Loucy (cell line): ENCODE data around the gene NEIL3.

Experiments used
- H2AFZ ChIP-seq: fragments of 200-600 bp; sonication (generic); 2 replicates; pipeline ENCODE4 v1.6.0; 2016; ENCODE audit warnings: antibody characterized with exemption, mild to moderate bottlenecking, low read length, moderate library complexity
- H3F3A ChIP-seq: fragments of 200-600 bp; 2 replicates; pipeline ENCODE4 v1.6.0; 2016; ENCODE audit warnings: antibody characterized with exemption, low read depth, mild to moderate bottlenecking
- H3K27me3 ChIP-seq: fragments of 200-600 bp; sonication (generic); 2 replicates; pipeline ENCODE4 v1.6.1; 2014; ENCODE audit warnings: low read length, mild to moderate bottlenecking; ENCODE audit not compliant: insufficient read depth, poor library complexity, severe bottlenecking
- H3K36me3 ChIP-seq: fragments of 200-600 bp; sonication (generic); 2 replicates; pipeline ENCODE4 v1.6.1; 2016; ENCODE audit warnings: low read length; ENCODE audit not compliant: insufficient read depth
- H3K4me1 ChIP-seq: fragments of 200-600 bp; sonication (generic); 2 replicates; pipeline ENCODE4 v1.5.1; 2014; ENCODE audit warnings: low read length, mild to moderate bottlenecking; ENCODE audit not compliant: insufficient read depth, poor library complexity, severe bottlenecking
- H3K4me2 ChIP-seq: fragments of 200-600 bp; sonication (generic); 2 replicates; pipeline ENCODE4 v1.6.0; 2014; ENCODE audit warnings: antibody characterized with exemption, low read length, low read depth, mild to moderate bottlenecking; ENCODE audit not compliant: poor library complexity, severe bottlenecking
- H3K4me3 ChIP-seq: fragments of 200-600 bp; sonication (generic); 2 replicates; pipeline ENCODE4 v1.5.1; 2014; ENCODE audit warnings: low read length, mild to moderate bottlenecking, mixed read lengths; ENCODE audit not compliant: poor library complexity, severe bottlenecking
- H3K79me2 ChIP-seq: fragments of 200-600 bp; sonication (generic); 2 replicates; pipeline ENCODE4 v1.6.1; 2014; ENCODE audit warnings: low read length; ENCODE audit not compliant: insufficient read depth
- H3K9ac ChIP-seq: fragments of 200-600 bp; sonication (generic); 2 replicates; pipeline ENCODE4 v1.6.0; 2014; ENCODE audit warnings: mild to moderate bottlenecking, low read depth, low read length, moderate library complexity; ENCODE audit not compliant: poor library complexity, severe bottlenecking
- H3K9me2 ChIP-seq: fragments of 200-600 bp; sonication (generic); replicated peaks from 2 replicates; pipeline ENCODE4 v1.6.1; 2016; ENCODE audit warnings: low read depth, low read length, mixed read lengths
- H3K9me3 ChIP-seq: fragments of 200-600 bp; sonication (generic); 2 replicates; pipeline ENCODE4 v1.6.1; 2014; ENCODE audit warnings: mild to moderate bottlenecking, antibody characterized with exemption, low read length, low read depth; ENCODE audit not compliant: insufficient read depth
- H4K20me1 ChIP-seq: fragments of 200-600 bp; sonication (generic); 2 replicates; pipeline ENCODE4 v1.6.0; 2014; ENCODE audit warnings: antibody characterized with exemption, low read length, mild to moderate bottlenecking; ENCODE audit not compliant: insufficient read depth, poor library complexity, severe bottlenecking
- CTCF ChIP-seq: fragments of 200-600 bp; sonication (generic); conservative IDR thresholded peaks from 2 replicates; pipeline ENCODE4 v1.5.1; 2014; ENCODE audit warnings: mild to moderate bottlenecking, antibody characterized with exemption, low read length
- EZH2phosphoT487 ChIP-seq: fragments of 200-600 bp; IDR thresholded peaks from 2 replicates; pipeline ENCODE4 v1.6.1; 2018; ENCODE audit warnings: antibody characterized with exemption, mild to moderate bottlenecking, moderate library complexity, borderline replicate concordance

Gene NEIL3

GRCh38 chr4:177384856-177385397, 75.3 kb downstream of the NEIL3 start:
- no peak for TF ChIP-seq CTCF
- TF ChIP-seq EZH2phosphoT487, result no peak
- Histone ChIP-seq H4K20me1 (no peaks in the 10 kb centered on the region), H3K4me2 (no peak overlapping the region), H3F3A (no peaks in the 10 kb centered on the region), H3K9me3 (no peaks in the 10 kb centered on the region), H3K79me2 (no peaks in the 10 kb centered on the region), H3K27me3 (no peaks in the 10 kb centered on the region), H3K36me3 (no peaks in the 10 kb centered on the region), H3K4me1 (no peaks in the 10 kb centered on the region), H3K9me2 (no peaks in the 10 kb centered on the region), H2AFZ (no peak overlapping the region), H3K4me3 (no peak overlapping the region), H3K9ac (no peak overlapping the region)

DNA sequence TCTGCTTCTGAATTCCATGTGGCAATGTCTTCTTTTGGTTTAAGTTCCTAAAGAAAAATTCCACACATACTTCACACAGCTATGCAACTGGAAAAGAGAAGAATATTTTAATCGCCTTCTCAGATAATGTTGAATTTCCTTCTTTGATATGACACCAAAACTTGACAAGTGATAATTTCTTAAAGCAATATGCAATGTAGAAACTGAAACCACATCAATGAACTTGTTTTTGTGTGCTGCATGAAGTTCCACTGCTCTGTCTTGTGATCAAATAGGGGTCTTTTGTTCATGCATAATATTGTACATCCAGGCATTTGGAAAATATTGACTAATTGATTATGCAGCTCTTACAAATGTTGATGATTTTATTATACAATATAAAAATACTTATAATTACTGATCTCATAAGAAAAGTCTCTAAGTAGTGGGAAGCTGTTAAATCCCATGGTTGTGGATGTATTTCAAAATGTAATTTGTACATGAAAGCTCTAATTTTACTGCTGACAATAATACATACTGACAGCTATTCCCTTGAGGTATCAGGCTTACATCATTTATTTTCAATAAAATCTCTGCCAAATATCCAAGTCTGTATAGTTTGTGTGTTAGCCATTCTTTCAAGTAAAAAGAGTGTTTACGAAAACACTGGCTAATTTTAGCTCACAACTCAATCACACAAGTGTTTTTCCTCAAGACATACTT, 76.1 kb downstream of the NEIL3 start:
- H3K4me2 ChIP-seq, result no peak overlapping the region
- no peaks in the 10 kb centered on the region for H3K9me2 ChIP-seq
- H2AFZ ChIP-seq, result no peak overlapping the region
- no peaks in the 10 kb centered on the region for H3K9me3 ChIP-seq
- H3K79me2 ChIP-seq, result no peaks in the 10 kb centered on the region
- no peaks in the 10 kb centered on the region for H4K20me1 ChIP-seq
- no peak overlapping the region for H3K9ac ChIP-seq
- no peak overlapping the region for H3K4me3 ChIP-seq
- H3K27me3 ChIP-seq, result no peaks in the 10 kb centered on the region
- H3K4me1 ChIP-seq, result no peaks in the 10 kb centered on the region
- no peak for TF ChIP-seq EZH2phosphoT487
- no peak for TF ChIP-seq CTCF
- H3K36me3 ChIP-seq, result no peaks in the 10 kb centered on the region
- H3F3A ChIP-seq, result no peaks in the 10 kb centered on the region

DNA sequence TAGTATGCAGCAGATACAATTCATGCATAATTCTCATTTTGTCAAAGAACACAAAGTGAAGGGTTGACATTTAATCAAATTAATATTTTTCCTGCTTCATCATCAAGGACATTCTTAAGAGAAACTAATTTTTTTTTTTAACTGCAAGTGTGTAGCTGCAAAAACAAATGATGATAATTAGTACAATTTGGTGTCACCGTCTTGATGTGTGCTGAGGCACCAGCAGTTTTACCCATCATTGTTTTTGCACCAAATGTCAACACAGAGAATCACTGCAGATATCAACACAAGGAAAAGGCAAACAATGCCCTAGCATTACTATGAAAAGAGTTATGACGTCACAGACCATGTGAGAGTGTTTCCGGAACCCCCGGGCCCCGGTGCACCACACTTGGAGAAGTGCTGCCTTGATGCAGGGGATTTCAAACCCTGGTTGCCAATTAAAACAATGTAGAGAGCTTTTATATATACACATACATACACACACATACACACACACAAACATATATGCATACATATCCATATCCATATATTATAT, 76.7 kb downstream of the NEIL3 start:
- Histone ChIP-seq H3K4me1 (no peaks in the 10 kb centered on the region), H3K27me3 (no peaks in the 10 kb centered on the region), H2AFZ (no peak overlapping the region), H3K9me2 (no peaks in the 10 kb centered on the region), H3K4me3 (no peak overlapping the region), H3K36me3 (no peaks in the 10 kb centered on the region), H3F3A (no peaks in the 10 kb centered on the region), H4K20me1 (no peaks in the 10 kb centered on the region), H3K9me3 (no peaks in the 10 kb centered on the region), H3K9ac (no peak overlapping the region), H3K4me2 (no peak overlapping the region), H3K79me2 (no peaks in the 10 kb centered on the region)
- TF ChIP-seq EZH2phosphoT487, result no peak
- no peak for TF ChIP-seq CTCF
